SK-N-SH (cell line): ENCODE results near the gene CPNE7. TPM values are rescaled to one million over a fixed set of nuclear protein-coding genes. Genes with fewer than 3 reads are reported as not detected.
A peak's percentile ranks its signal among the peaks of the same experiment; 100 is the strongest.

Experiments used
- CTCF ChIA-PET: fragments of 300-600, 350-600 bp; formaldehyde crosslinking; extraction: SDS; loops from one replicate; lab custom pipeline; 2021; lab: Yijun Ruan, JAX
- POLR2A ChIA-PET: fragments of 350-600 bp; sonication (Branson Sonifier 250); formaldehyde crosslinking; extraction: SDS; loops from one replicate; lab custom pipeline; 2020; ENCODE audit warnings: antibody characterized with exemption, inconsistent platforms; lab: Yijun Ruan, JAX
- DNase-seq: peaks from one replicate; pipeline ENCODE4 v3.0.0; 2012
- H2AFZ ChIP-seq: fragments of 200-600 bp; sonication (generic); 2 replicates; pipeline ENCODE4 v1.8.1; 2016; ENCODE audit warnings: antibody characterized with exemption, mild to moderate bottlenecking, low read depth
- H3F3A ChIP-seq: fragments of 200-600 bp; sonication (generic); replicated peaks from 2 replicates; pipeline ENCODE3; 2016; ENCODE audit warnings: antibody characterized with exemption, mild to moderate bottlenecking; ENCODE audit not compliant: insufficient read depth
- H3K27ac ChIP-seq, 2 experiments: fragments of 200-500 bp in 1 of 2; fragments of 200-600 bp in 1 of 2; sonication (Bioruptor generic) in 1 of 2; sonication (generic), shearing (Covaris generic) in 1 of 2; 2 replicates each; pipeline versions ENCODE4 v1.5.1 to v1.6.1; 2014 to 2016; ENCODE audit warnings: low read depth in 2 of 2, inconsistent platforms in 1 of 2, low read length in 1 of 2, mild to moderate bottlenecking in 1 of 2, mixed read lengths in 1 of 2
- H3K27me3 ChIP-seq: fragments of 200-600 bp; sonication (generic), shearing (Covaris generic); 2 replicates; pipeline ENCODE4 v1.6.1; 2016; ENCODE audit warnings: mixed run types; ENCODE audit not compliant: insufficient read depth
- H3K36me3 ChIP-seq, 2 experiments: fragments of 200-500 bp in 1 of 2; fragments of 200-600 bp in 1 of 2; sonication (Bioruptor generic) in 1 of 2; sonication (generic) in 1 of 2; replicated peaks in 1 of 2; 2 replicates each; pipeline versions ENCODE3 to v1.5.1; 2014 to 2016; ENCODE audit warnings: low read length in 1 of 2, mild to moderate bottlenecking in 1 of 2; ENCODE audit not compliant: insufficient read depth in 2 of 2, control insufficient read depth in 1 of 2
- H3K4me1 ChIP-seq, 2 experiments: fragments of 200-500 bp in 1 of 2; fragments of 200-600 bp in 1 of 2; sonication (Bioruptor generic) in 1 of 2; sonication (generic), shearing (Covaris generic) in 1 of 2; 2 replicates each; pipeline versions ENCODE4 v1.5.1 to v1.6.1; 2014 to 2016; ENCODE audit warnings: low read depth in 1 of 2, low read length in 1 of 2, mixed run types in 1 of 2; ENCODE audit not compliant: insufficient read depth in 2 of 2, control insufficient read depth in 1 of 2
- H3K4me2 ChIP-seq: fragments of 200-600 bp; sonication (generic), shearing (Covaris generic); 2 replicates; pipeline ENCODE4 v1.6.1; 2017; ENCODE audit warnings: mixed run types
- H3K4me3 ChIP-seq, 2 experiments: fragments of 200-500 bp in 1 of 2; fragments of 200-600 bp in 1 of 2; sonication (Bioruptor generic) in 1 of 2; sonication (generic), shearing (Covaris generic) in 1 of 2; 2 replicates each; pipeline versions ENCODE4 v1.5.1 to v1.8.1; 2014 to 2016; ENCODE audit warnings: low read depth in 2 of 2, inconsistent platforms in 1 of 2, low read length in 1 of 2, mild to moderate bottlenecking in 1 of 2, mixed read lengths in 1 of 2, moderate library complexity in 1 of 2
- H3K79me2 ChIP-seq: fragments of 200-600 bp; sonication (generic); 2 replicates; pipeline ENCODE4 v1.8.1; 2017; ENCODE audit warnings: mild to moderate bottlenecking; ENCODE audit not compliant: insufficient read depth
- H3K9ac ChIP-seq: fragments of 200-600 bp; sonication (generic); 2 replicates; pipeline ENCODE4 v1.6.1; 2017; ENCODE audit warnings: mixed run types
- H3K9me2 ChIP-seq: fragments of 200-600 bp; sonication (generic); 2 replicates; pipeline ENCODE4 v1.6.1; 2017; ENCODE audit warnings: mixed run types
- H3K9me3 ChIP-seq: fragments of 200-600 bp; sonication (generic); 2 replicates; pipeline ENCODE4 v1.6.1; 2017; ENCODE audit warnings: mixed run types, mild to moderate bottlenecking, moderate library complexity
- H4K20me1 ChIP-seq: fragments of 200-600 bp; sonication (generic); 2 replicates; pipeline ENCODE4 v1.6.1; 2017; ENCODE audit warnings: mild to moderate bottlenecking, mixed run types; ENCODE audit not compliant: insufficient read depth
- CHD2 ChIP-seq: fragments of 150-350 bp; IDR thresholded peaks from 2 replicates; pipeline ENCODE4 v1.6.1; 2018; ENCODE audit warnings: low read length; ENCODE audit not compliant: partially characterized antibody
- ELF1 ChIP-seq: IDR thresholded peaks from 2 replicates; pipeline ENCODE4 v1.4.0; 2012
- EP300 ChIP-seq, 2 experiments: IDR thresholded peaks; 2 replicates each; pipeline versions ENCODE4 v1.4.0 to v1.6.1; 2012; ENCODE audit warnings: borderline replicate concordance in 1 of 2, low read depth in 1 of 2, low read length in 1 of 2
- EZH2phosphoT487 ChIP-seq: fragments of 200-600 bp; sonication (generic); IDR thresholded peaks from 2 replicates; pipeline ENCODE4 v1.6.1; 2017; ENCODE audit warnings: low read depth, mixed run types, mild to moderate bottlenecking, antibody characterized with exemption, moderate library complexity, borderline replicate concordance
- FOSL2 ChIP-seq: IDR thresholded peaks from 2 replicates; pipeline ENCODE4 v1.4.0; 2012; ENCODE audit warnings: low read depth, mild to moderate bottlenecking, moderate library complexity, borderline replicate concordance
- FOXJ3 ChIP-seq: sonication (generic); formaldehyde crosslinking; IDR thresholded peaks from 2 replicates; pipeline ENCODE4 v1.5.1; 2020; ENCODE audit warnings: mild to moderate bottlenecking, missing genetic modification reagents
- MEF2A ChIP-seq: IDR thresholded peaks from 2 replicates; pipeline ENCODE4 v1.4.0; 2012; ENCODE audit warnings: low read depth, borderline replicate concordance
- MXI1 ChIP-seq: IDR thresholded peaks from 2 replicates; pipeline ENCODE4 v1.6.1; 2012; ENCODE audit warnings: mild to moderate bottlenecking, low read depth, low read length, improper control_type of control experiment
- NFIC ChIP-seq: IDR thresholded peaks from 2 replicates; pipeline ENCODE4 v1.4.0; 2012; ENCODE audit warnings: borderline replicate concordance
- NRF1 ChIP-seq: IDR thresholded peaks from 2 replicates; pipeline ENCODE4 v1.6.1; 2012; ENCODE audit warnings: low read depth, mild to moderate bottlenecking, low read length
- RAD21 ChIP-seq: IDR thresholded peaks from 2 replicates; pipeline ENCODE4 v1.6.1; 2012; ENCODE audit warnings: mild to moderate bottlenecking, low read length
- RCOR1 ChIP-seq: fragments of 150-350 bp; IDR thresholded peaks from 2 replicates; pipeline ENCODE4 v1.6.1; 2017; ENCODE audit warnings: antibody characterized with exemption, low read length
- RFX5 ChIP-seq: IDR thresholded peaks from 2 replicates; pipeline ENCODE4 v1.6.1; 2012; ENCODE audit warnings: mild to moderate bottlenecking, improper control_type of control experiment, low read length
- RXRA ChIP-seq: IDR thresholded peaks from 2 replicates; pipeline ENCODE4 v1.4.0; 2012; ENCODE audit warnings: low read depth, mild to moderate bottlenecking, borderline replicate concordance
- SMC3 ChIP-seq: IDR thresholded peaks from 2 replicates; pipeline ENCODE4 v1.6.1; 2012; ENCODE audit warnings: low read depth, low read length, improper control_type of control experiment
- TAF1 ChIP-seq: IDR thresholded peaks from 2 replicates; pipeline ENCODE4 v1.6.1; 2012; ENCODE audit warnings: low read depth, mild to moderate bottlenecking, low read length, moderate library complexity, borderline replicate concordance
- TEAD4 ChIP-seq: IDR thresholded peaks from 2 replicates; pipeline ENCODE4 v1.4.0; 2012; ENCODE audit warnings: mild to moderate bottlenecking, borderline replicate concordance; ENCODE audit not compliant: insufficient read depth
- WGBS: methylation state at CpG from one replicate; pipeline ENCODE4 v1.1.6; 2017; ENCODE audit warnings: low lambda C conversion rate; 5-methylcytosine and 5-hydroxymethylcytosine counted together
- polyA plus RNA-seq, 3 experiments: library from polyadenylated mRNA; depleted of rRNA; stranded (reverse); fragments of >200 nt; gene quantifications; 2 replicates each; pipeline ENCODE4 v1.2.3, GENCODE V29; 2012
- TF ChIP-seq, protein P1 (sequence below): fragments of 150-350 bp; IDR thresholded peaks from 2 replicates; pipeline ENCODE4 v1.6.1; 2016; ENCODE audit warnings: mild to moderate bottlenecking, low read depth, low read length
- TF ChIP-seq, protein P2 (sequence below): IDR thresholded peaks from 2 replicates; pipeline ENCODE4 v1.4.0; 2012; ENCODE audit warnings: low read depth, borderline replicate concordance
- TF ChIP-seq, protein P3 (sequence below): IDR thresholded peaks from 2 replicates; pipeline ENCODE4; 2012
- TF ChIP-seq, protein P4 (sequence below): IDR thresholded peaks from 2 replicates; pipeline ENCODE4 v1.4.0; 2012; ENCODE audit warnings: low read depth
- TF ChIP-seq, protein P5 (sequence below): fragments of 150-350 bp; IDR thresholded peaks from 2 replicates; pipeline ENCODE4 v1.6.1; 2017; ENCODE audit warnings: antibody characterized with exemption, low read length, low read depth, borderline replicate concordance
- TF ChIP-seq, protein P6 (sequence below): IDR thresholded peaks from 2 replicates; pipeline ENCODE4 v1.6.1; 2012; ENCODE audit warnings: mild to moderate bottlenecking, low read depth, low read length, moderate library complexity

CPNE7 gene
- polyA plus RNA-seq, 1 of the 3 experiments (the other 2 are of a cell fraction): 3.9 TPM

DNA sequence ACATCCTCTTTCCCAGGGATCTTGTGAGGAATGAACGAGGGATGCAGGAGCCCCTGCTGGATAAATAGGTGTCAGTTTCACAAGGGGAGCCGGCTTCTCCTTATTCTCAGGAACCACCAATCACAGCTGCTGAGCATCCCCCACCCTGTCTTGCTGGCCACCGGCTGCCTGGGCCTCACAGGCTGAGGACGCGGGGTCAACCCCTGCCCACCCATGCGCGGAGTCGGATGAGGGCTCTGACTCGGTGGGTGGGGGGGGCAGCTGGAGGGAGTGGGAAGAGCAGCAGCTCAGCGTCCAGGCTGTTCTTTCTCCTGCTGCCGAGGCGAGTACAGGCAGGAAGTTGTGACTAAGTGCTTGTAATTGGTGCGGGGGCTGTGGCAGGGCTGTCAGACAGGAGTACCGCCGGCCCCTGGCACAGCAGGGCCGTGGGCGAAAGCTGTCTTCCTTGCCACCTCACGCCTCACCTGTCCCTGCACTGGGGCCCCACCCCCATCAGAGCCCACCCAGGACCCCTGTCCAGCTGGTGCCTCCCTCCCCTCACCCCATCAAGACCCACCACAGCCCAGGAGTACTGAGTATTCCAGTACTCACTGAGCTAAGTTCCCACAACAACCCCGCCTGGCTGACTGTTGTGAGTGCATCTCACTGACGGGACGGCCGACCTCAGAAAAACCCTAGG is 26.9 kb downstream of the CPNE7 start:
- Histone ChIP-seq H3K4me2 (peak overlapping the region; percentile 66), H3K79me2 (no peaks in the 10 kb centered on the region), H3K27ac (peak overlapping the region in 1 of 2 experiments; percentile 77; a peak in 3 of 4 replicates), H3K9me3 (no peaks in the 10 kb centered on the region), H2AFZ (peak overlapping the region; percentile 79; the same call in 1 of the 2 replicates), H3K9me2 (no peaks in the 10 kb centered on the region), H3K36me3 (no peaks in the 10 kb centered on the region), H4K20me1 (no peaks in the 10 kb centered on the region), H3F3A (peaks cover 15% of the 10 kb centered on the region), H3K27me3 (no peaks in the 10 kb centered on the region), H3K9ac (peak overlapping the region; percentile 29; the same call in 1 of the 2 replicates), H3K4me3 (no peak overlapping the region; a peak in 2 of 4 replicates), H3K4me1 (peaks cover 13 to 14% of the 10 kb centered on the region in 2 experiments; a peak in 3 of 4 replicates)
- POLR2A ChIA-PET: interaction anchor here (1.2 kb wide), 1 partner anchor 37 kb away, joined by 3 read pairs; no protein-coding TSS in a partner anchor
- CTCF ChIA-PET: interaction anchor here (0.8 to 1.1 kb wide), 3 partner anchors 13 to 39 kb away, joined by 3 to 4 read pairs (median 3); no protein-coding TSS in a partner anchor
- DNase-seq: peak; percentile 72
- WGBS: 13% methylated on average over 15 of the region's 22 CpGs
- TF ChIP-seq EZH2phosphoT487 (no peak), RXRA (no peak), RFX5 (no peak), TEAD4 (no peak), ELF1 (no peak), MXI1 (no peak), NRF1 (0 out of 2 replicates have a peak, but pooled peaks have one; percentile 9), FOSL2 (peak; percentile 75; the same call in 1 of the 2 replicates), SMC3 (no peak), RCOR1 (no peak), EP300 (IDR thresholded peaks at IDR 0.05; ENCODE audit: borderline replicate concordance in 1 of 2, low read depth in 1 of 2, low read length in 1 of 2) (peak in 1 of 2 experiments; percentile 48; a peak in 1 of 4 replicates), TAF1 (no peak), CHD2 (no peak), RAD21 (no peak), MEF2A (no peak), FOXJ3 (CRISPR knock-in tag) (no peak), NFIC (no peak)
- TF ChIP-seq, protein P1, sequence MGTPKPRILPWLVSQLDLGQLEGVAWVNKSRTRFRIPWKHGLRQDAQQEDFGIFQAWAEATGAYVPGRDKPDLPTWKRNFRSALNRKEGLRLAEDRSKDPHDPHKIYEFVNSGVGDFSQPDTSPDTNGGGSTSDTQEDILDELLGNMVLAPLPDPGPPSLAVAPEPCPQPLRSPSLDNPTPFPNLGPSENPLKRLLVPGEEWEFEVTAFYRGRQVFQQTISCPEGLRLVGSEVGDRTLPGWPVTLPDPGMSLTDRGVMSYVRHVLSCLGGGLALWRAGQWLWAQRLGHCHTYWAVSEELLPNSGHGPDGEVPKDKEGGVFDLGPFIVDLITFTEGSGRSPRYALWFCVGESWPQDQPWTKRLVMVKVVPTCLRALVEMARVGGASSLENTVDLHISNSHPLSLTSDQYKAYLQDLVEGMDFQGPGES: no peak
- TF ChIP-seq, protein P2, sequence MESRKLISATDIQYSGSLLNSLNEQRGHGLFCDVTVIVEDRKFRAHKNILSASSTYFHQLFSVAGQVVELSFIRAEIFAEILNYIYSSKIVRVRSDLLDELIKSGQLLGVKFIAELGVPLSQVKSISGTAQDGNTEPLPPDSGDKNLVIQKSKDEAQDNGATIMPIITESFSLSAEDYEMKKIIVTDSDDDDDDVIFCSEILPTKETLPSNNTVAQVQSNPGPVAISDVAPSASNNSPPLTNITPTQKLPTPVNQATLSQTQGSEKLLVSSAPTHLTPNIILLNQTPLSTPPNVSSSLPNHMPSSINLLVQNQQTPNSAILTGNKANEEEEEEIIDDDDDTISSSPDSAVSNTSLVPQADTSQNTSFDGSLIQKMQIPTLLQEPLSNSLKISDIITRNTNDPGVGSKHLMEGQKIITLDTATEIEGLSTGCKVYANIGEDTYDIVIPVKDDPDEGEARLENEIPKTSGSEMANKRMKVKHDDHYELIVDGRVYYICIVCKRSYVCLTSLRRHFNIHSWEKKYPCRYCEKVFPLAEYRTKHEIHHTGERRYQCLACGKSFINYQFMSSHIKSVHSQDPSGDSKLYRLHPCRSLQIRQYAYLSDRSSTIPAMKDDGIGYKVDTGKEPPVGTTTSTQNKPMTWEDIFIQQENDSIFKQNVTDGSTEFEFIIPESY: no peak
- TF ChIP-seq, protein P3, sequence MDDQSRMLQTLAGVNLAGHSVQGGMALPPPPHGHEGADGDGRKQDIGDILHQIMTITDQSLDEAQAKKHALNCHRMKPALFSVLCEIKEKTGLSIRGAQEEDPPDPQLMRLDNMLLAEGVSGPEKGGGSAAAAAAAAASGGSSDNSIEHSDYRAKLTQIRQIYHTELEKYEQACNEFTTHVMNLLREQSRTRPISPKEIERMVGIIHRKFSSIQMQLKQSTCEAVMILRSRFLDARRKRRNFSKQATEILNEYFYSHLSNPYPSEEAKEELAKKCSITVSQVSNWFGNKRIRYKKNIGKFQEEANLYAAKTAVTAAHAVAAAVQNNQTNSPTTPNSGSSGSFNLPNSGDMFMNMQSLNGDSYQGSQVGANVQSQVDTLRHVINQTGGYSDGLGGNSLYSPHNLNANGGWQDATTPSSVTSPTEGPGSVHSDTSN: peak; percentile 33; the same call in 1 of the 2 replicates
- TF ChIP-seq, protein P4, sequence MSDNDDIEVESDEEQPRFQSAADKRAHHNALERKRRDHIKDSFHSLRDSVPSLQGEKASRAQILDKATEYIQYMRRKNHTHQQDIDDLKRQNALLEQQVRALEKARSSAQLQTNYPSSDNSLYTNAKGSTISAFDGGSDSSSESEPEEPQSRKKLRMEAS: peak; percentile 56; the same call in 1 of the 2 replicates
- TF ChIP-seq, protein P5, sequence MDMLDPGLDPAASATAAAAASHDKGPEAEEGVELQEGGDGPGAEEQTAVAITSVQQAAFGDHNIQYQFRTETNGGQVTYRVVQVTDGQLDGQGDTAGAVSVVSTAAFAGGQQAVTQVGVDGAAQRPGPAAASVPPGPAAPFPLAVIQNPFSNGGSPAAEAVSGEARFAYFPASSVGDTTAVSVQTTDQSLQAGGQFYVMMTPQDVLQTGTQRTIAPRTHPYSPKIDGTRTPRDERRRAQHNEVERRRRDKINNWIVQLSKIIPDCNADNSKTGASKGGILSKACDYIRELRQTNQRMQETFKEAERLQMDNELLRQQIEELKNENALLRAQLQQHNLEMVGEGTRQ: no peak
- TF ChIP-seq, protein P6, sequence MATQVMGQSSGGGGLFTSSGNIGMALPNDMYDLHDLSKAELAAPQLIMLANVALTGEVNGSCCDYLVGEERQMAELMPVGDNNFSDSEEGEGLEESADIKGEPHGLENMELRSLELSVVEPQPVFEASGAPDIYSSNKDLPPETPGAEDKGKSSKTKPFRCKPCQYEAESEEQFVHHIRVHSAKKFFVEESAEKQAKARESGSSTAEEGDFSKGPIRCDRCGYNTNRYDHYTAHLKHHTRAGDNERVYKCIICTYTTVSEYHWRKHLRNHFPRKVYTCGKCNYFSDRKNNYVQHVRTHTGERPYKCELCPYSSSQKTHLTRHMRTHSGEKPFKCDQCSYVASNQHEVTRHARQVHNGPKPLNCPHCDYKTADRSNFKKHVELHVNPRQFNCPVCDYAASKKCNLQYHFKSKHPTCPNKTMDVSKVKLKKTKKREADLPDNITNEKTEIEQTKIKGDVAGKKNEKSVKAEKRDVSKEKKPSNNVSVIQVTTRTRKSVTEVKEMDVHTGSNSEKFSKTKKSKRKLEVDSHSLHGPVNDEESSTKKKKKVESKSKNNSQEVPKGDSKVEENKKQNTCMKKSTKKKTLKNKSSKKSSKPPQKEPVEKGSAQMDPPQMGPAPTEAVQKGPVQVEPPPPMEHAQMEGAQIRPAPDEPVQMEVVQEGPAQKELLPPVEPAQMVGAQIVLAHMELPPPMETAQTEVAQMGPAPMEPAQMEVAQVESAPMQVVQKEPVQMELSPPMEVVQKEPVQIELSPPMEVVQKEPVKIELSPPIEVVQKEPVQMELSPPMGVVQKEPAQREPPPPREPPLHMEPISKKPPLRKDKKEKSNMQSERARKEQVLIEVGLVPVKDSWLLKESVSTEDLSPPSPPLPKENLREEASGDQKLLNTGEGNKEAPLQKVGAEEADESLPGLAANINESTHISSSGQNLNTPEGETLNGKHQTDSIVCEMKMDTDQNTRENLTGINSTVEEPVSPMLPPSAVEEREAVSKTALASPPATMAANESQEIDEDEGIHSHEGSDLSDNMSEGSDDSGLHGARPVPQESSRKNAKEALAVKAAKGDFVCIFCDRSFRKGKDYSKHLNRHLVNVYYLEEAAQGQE: 0 out of 2 replicates have a peak, but pooled peaks have one; percentile 10
